WTC11 (cell line): ENCODE measurements around the gene UMODL1. TPM values are rescaled to one million over a fixed set of nuclear protein-coding genes. Genes with fewer than 3 reads are reported as not detected.

Source experiments
- ATAC-seq: fragments of 200-7000 bp; cut with Tn5 transposase; 2 replicates; pipeline ENCODE4 v1.10.0; 2021; ENCODE audit warnings: mild to moderate bottlenecking, moderate library complexity
- CTCF ChIA-PET: fragments of 300-600 bp; sonication (Branson Sonifier 250); formaldehyde crosslinking; loops from one replicate; lab custom pipeline; 2021; ENCODE audit warnings: antibody characterized with exemption; lab: Charles Lee
- POLR2A ChIA-PET: fragments of 350-600 bp; sonication (Branson Sonifier 250); formaldehyde crosslinking; loops from one replicate; lab custom pipeline; 2021; ENCODE audit warnings: antibody characterized with exemption; lab: Charles Lee
- DNase-seq: peaks from one replicate; pipeline ENCODE4 v3.0.0; 2021; ENCODE audit warnings: low spot score
- H3K27ac Mint-ChIP-seq: 2 replicates; pipeline ENCODE4 v1.8.0; 2021; ENCODE audit warnings: mixed read lengths
- H3K27me3 Mint-ChIP-seq: 2 replicates; pipeline ENCODE4 v1.8.0; 2021; ENCODE audit warnings: low read depth, mild to moderate bottlenecking, moderate library complexity, mixed read lengths
- H3K36me3 Mint-ChIP-seq: 2 replicates; pipeline ENCODE4 v1.8.0; 2021; ENCODE audit warnings: mixed read lengths
- H3K4me1 Mint-ChIP-seq: 2 replicates; pipeline ENCODE4 v1.8.0; 2022; ENCODE audit warnings: mixed read lengths
- H3K4me3 Mint-ChIP-seq: 2 replicates; pipeline ENCODE4 v1.8.0; 2021; ENCODE audit warnings: mild to moderate bottlenecking, moderate library complexity, mixed read lengths
- H3K9me3 Mint-ChIP-seq: 2 replicates; pipeline ENCODE4 v1.8.0; 2021; ENCODE audit warnings: mixed read lengths
- CBFB ChIP-seq: sonication (generic); formaldehyde crosslinking; IDR thresholded peaks from 2 replicates; pipeline ENCODE4 v1.8.1; 2022; ENCODE audit warnings: mild to moderate bottlenecking, low read depth, missing genetic modification reagents
- ESRRA ChIP-seq: sonication (generic); formaldehyde crosslinking; IDR thresholded peaks from 2 replicates; pipeline ENCODE4 v1.8.1; 2022; ENCODE audit warnings: mild to moderate bottlenecking, missing genetic modification reagents, borderline replicate concordance
- FOXJ3 ChIP-seq: sonication (generic); formaldehyde crosslinking; IDR thresholded peaks from 2 replicates; pipeline ENCODE4 v1.9.0; 2021; ENCODE audit warnings: missing genetic modification reagents, mild to moderate bottlenecking, borderline replicate concordance
- GTF2I ChIP-seq: fragments of 250-450 bp; sonication (Bioruptor Pico); conservative IDR thresholded peaks from 2 replicates; pipeline ENCODE4 v1.4.0; 2021; ENCODE audit warnings: mild to moderate bottlenecking
- HMGA2 ChIP-seq: fragments of 250-450 bp; sonication (Bioruptor Pico); IDR thresholded peaks from 2 replicates; pipeline ENCODE4 v1.4.0; 2021; ENCODE audit warnings: mild to moderate bottlenecking, moderate library complexity
- NR1H2 ChIP-seq: sonication (generic); formaldehyde crosslinking; IDR thresholded peaks from 2 replicates; pipeline ENCODE4 v1.9.0; 2021; ENCODE audit warnings: mild to moderate bottlenecking, moderate library complexity, missing genetic modification reagents
- RELA ChIP-seq: sonication (generic); formaldehyde crosslinking; IDR thresholded peaks from 2 replicates; pipeline ENCODE4 v1.8.1; 2022; ENCODE audit warnings: missing genetic modification reagents, mild to moderate bottlenecking, borderline replicate concordance
- RORB ChIP-seq: fragments of 250-450 bp; sonication (Bioruptor Pico); IDR thresholded peaks from 2 replicates; pipeline ENCODE4 v1.9.0; 2021; ENCODE audit warnings: mild to moderate bottlenecking
- ZBTB21 ChIP-seq: sonication (generic); formaldehyde crosslinking; IDR thresholded peaks from 2 replicates; pipeline ENCODE4 v1.8.1; 2023; ENCODE audit warnings: mild to moderate bottlenecking, missing genetic modification reagents, borderline replicate concordance
- ZNF317 ChIP-seq: sonication (generic); formaldehyde crosslinking; IDR thresholded peaks from 2 replicates; pipeline ENCODE4 v1.8.1; 2023; ENCODE audit warnings: low read depth, mild to moderate bottlenecking, moderate library complexity, missing genetic modification reagents, borderline replicate concordance
- ZNF671 ChIP-seq: fragments of 250-450 bp; sonication (Bioruptor Pico); IDR thresholded peaks from 2 replicates; pipeline ENCODE4 v1.8.0; 2021; ENCODE audit warnings: mild to moderate bottlenecking
- total RNA-seq: library from RNA; stranded (reverse); gene quantifications from 3 replicates; pipeline ENCODE4 v1.2.3, GENCODE V29; 2021
- TF ChIP-seq, protein P1 (sequence below): sonication (generic); formaldehyde crosslinking; IDR thresholded peaks from 2 replicates; pipeline ENCODE4 v1.8.0; 2022; ENCODE audit warnings: mild to moderate bottlenecking, missing genetic modification reagents
- TF ChIP-seq, protein P2 (sequence below): sonication (generic); formaldehyde crosslinking; IDR thresholded peaks from 2 replicates; pipeline ENCODE4 v1.8.0; 2023; ENCODE audit warnings: missing genetic modification reagents
- TF ChIP-seq, protein P3 (sequence below): sonication (generic); formaldehyde crosslinking; IDR thresholded peaks from 2 replicates; pipeline ENCODE4 v1.8.1; 2023; ENCODE audit warnings: mild to moderate bottlenecking, missing genetic modification reagents
- TF ChIP-seq, protein P4 (sequence below): sonication (generic); formaldehyde crosslinking; IDR thresholded peaks from 2 replicates; pipeline ENCODE4 v1.8.1; 2023; ENCODE audit warnings: mild to moderate bottlenecking, missing genetic modification reagents, borderline replicate concordance
- TF ChIP-seq, protein P5 (sequence below): fragments of 250-450 bp; sonication (Bioruptor Pico); IDR thresholded peaks from 2 replicates; pipeline ENCODE4 v1.9.0; 2021; ENCODE audit warnings: moderate library complexity, mild to moderate bottlenecking, inconsistent platforms, borderline replicate concordance

Gene UMODL1
- total RNA-seq, 1 experiment from 2014 or later, result not detected

DNA sequence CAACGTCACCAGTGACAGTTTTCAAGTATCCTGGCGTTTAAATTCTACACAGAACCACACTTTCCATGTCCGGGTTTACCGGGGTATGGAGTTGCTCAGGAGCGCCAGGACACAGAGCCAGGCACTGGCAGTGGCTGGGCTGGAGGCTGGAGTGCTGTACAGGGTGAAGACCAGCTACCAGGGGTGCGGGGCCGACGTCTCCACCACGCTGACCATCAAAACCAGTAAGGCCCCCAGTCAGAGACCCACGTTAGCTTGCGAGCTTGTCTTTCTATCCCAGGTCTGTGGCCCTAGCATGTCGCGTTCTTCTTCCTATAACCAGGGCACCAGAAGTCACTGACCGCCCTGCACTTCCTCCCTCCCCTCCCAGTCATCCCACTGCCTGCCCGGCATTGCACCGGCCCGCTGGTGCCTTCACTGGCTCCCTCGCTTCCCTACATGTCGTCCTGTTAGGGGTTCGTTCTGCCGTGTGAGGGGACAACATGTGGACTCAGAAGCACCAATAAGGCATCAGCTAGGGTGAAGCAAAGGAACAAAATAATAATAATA lies 27.9 kb downstream of the UMODL1 start (continued):
- TF ChIP-seq ESRRA (CRISPR knock-in tag) (no peak), GTF2I (no peak), HMGA2 (CRISPR knock-in tag) (no peak)
- TF ChIP-seq, protein P1, sequence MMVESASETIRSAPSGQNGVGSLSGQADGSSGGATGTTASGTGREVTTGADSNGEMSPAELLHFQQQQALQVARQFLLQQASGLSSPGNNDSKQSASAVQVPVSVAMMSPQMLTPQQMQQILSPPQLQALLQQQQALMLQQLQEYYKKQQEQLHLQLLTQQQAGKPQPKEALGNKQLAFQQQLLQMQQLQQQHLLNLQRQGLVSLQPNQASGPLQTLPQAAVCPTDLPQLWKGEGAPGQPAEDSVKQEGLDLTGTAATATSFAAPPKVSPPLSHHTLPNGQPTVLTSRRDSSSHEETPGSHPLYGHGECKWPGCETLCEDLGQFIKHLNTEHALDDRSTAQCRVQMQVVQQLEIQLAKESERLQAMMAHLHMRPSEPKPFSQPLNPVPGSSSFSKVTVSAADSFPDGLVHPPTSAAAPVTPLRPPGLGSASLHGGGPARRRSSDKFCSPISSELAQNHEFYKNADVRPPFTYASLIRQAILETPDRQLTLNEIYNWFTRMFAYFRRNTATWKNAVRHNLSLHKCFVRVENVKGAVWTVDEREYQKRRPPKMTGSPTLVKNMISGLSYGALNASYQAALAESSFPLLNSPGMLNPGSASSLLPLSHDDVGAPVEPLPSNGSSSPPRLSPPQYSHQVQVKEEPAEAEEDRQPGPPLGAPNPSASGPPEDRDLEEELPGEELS (CRISPR knock-in tag), result no peak

DNA sequence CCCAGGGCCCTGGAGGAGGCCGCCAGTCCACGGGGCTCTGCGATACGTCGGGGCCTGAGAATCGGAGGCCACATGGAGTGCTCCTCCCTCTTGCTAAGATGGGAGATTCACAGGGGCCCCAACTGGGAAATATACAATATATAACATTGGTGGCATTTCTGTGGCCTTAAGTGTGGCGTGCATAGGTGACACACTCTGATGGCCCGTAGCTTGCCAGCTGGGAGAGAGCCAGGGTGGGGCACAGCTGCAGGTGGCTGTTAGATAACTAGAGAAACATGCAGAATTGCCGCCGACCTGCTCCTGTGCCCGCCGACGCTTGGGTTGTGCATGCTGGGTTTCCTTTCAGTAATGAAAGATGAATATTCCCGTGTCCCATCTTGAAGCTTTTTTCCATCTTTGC lies 30.1 kb downstream of the UMODL1 start:
- Mint-ChIP-seq H3K27me3 (no peaks in the 10 kb centered on the region), H3K27ac (no peak overlapping the region), H3K9me3 (no peaks in the 10 kb centered on the region), H3K36me3 (no peaks in the 10 kb centered on the region), H3K4me1 (peaks cover 10% of the 10 kb centered on the region), H3K4me3 (no peak overlapping the region)
- TF ChIP-seq, protein P2, sequence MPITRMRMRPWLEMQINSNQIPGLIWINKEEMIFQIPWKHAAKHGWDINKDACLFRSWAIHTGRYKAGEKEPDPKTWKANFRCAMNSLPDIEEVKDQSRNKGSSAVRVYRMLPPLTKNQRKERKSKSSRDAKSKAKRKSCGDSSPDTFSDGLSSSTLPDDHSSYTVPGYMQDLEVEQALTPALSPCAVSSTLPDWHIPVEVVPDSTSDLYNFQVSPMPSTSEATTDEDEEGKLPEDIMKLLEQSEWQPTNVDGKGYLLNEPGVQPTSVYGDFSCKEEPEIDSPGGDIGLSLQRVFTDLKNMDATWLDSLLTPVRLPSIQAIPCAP (CRISPR knock-in tag), result no peak
- no peak for TF ChIP-seq ZNF317 (CRISPR knock-in tag)
- TF ChIP-seq, protein P3, sequence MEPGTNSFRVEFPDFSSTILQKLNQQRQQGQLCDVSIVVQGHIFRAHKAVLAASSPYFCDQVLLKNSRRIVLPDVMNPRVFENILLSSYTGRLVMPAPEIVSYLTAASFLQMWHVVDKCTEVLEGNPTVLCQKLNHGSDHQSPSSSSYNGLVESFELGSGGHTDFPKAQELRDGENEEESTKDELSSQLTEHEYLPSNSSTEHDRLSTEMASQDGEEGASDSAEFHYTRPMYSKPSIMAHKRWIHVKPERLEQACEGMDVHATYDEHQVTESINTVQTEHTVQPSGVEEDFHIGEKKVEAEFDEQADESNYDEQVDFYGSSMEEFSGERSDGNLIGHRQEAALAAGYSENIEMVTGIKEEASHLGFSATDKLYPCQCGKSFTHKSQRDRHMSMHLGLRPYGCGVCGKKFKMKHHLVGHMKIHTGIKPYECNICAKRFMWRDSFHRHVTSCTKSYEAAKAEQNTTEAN (CRISPR knock-in tag), result no peak
- no peak for TF ChIP-seq ZNF671 (CRISPR knock-in tag)
- no peak for TF ChIP-seq ZBTB21 (CRISPR knock-in tag)
- TF ChIP-seq, protein P4, sequence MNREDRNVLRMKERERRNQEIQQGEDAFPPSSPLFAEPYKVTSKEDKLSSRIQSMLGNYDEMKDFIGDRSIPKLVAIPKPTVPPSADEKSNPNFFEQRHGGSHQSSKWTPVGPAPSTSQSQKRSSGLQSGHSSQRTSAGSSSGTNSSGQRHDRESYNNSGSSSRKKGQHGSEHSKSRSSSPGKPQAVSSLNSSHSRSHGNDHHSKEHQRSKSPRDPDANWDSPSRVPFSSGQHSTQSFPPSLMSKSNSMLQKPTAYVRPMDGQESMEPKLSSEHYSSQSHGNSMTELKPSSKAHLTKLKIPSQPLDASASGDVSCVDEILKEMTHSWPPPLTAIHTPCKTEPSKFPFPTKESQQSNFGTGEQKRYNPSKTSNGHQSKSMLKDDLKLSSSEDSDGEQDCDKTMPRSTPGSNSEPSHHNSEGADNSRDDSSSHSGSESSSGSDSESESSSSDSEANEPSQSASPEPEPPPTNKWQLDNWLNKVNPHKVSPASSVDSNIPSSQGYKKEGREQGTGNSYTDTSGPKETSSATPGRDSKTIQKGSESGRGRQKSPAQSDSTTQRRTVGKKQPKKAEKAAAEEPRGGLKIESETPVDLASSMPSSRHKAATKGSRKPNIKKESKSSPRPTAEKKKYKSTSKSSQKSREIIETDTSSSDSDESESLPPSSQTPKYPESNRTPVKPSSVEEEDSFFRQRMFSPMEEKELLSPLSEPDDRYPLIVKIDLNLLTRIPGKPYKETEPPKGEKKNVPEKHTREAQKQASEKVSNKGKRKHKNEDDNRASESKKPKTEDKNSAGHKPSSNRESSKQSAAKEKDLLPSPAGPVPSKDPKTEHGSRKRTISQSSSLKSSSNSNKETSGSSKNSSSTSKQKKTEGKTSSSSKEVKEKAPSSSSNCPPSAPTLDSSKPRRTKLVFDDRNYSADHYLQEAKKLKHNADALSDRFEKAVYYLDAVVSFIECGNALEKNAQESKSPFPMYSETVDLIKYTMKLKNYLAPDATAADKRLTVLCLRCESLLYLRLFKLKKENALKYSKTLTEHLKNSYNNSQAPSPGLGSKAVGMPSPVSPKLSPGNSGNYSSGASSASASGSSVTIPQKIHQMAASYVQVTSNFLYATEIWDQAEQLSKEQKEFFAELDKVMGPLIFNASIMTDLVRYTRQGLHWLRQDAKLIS (CRISPR knock-in tag), result no peak
- no peak for TF ChIP-seq RORB
- no peak for TF ChIP-seq ESRRA (CRISPR knock-in tag)
- TF ChIP-seq CBFB, result no peak
- TF ChIP-seq RELA (CRISPR knock-in tag), result no peak
- TF ChIP-seq FOXJ3, result no peak
- no peak for TF ChIP-seq NR1H2
- TF ChIP-seq, protein P5, sequence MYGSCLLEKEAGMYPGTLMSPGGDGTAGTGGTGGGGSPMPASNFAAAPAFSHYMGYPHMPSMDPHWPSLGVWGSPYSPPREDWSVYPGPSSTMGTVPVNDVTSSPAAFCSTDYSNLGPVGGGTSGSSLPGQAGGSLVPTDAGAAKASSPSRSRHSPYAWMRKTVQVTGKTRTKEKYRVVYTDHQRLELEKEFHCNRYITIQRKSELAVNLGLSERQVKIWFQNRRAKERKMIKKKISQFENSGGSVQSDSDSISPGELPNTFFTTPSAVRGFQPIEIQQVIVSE, result no peak
- CTCF ChIA-PET, result interaction anchor here (1.5 kb wide), 1 partner anchor 16 kb away, joined by 4 read pairs; no protein-coding TSS in a partner anchor
- no peak for ATAC-seq
- POLR2A ChIA-PET, result no interaction called here
- no peak for DNase-seq
